Measurements from ENCODE around the gene COL27A1. TPM values are rescaled to one million over a fixed set of nuclear protein-coding genes. Genes with fewer than 3 reads are reported as not detected.
"Not testable (repeated sequence)": the region's sequence is repeated elsewhere in the genome, so short reads cannot be mapped to it uniquely, and the experiment has no call there.

COL27A1 gene
- total RNA-seq, 4 donors from 2014 or later = 14.2 to 32.9 (median 20.7) TPM

DNA sequence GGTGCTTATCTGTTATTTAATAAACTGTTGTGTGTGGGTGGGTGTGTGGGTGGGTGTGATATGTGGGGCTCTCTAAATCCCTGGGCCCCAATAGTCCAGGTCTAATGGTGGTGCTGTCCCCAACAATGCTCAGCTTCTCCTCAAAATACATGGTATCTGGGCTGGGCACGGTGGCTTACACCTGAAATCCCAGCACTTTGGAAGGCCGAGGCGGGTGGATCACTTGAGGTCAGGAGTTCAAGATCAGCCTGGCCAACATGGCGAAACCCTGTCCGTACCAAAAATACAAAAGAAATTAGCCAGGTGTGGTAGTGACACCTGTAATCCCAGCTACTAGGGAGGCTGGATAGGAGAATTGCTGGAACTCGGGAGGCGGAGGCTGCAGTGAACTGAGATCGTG is 163.1 kb downstream of the COL27A1 start:
- TF ChIP-seq POLR2AphosphoS5 (IDR thresholded peaks at IDR 0.05) (no peak), EP300 (IDR thresholded peaks at IDR 0.05) (no peak), POLR2A (IDR thresholded peaks at IDR 0.05) (no peak), CTCF (IDR thresholded peaks at IDR 0.05) (no peak)
- H3K9me3 ChIP-seq = no peaks in the 10 kb centered on the region
- H3K4me1 ChIP-seq = no peaks in the 10 kb centered on the region
- 83% methylated on average over 8 of the region's 8 CpGs for WGBS
- no peak overlapping the region for H3K4me3 ChIP-seq
- no peaks in the 10 kb centered on the region for H3K36me3 ChIP-seq
- H3K27me3 ChIP-seq = peaks cover 4% of the 10 kb centered on the region
- DNase-seq (ENCODE audit: low spot score in 2 of 2) = peak; percentile 29 to 32
- no peak overlapping the region for H3K27ac ChIP-seq

- H3K4me3 ChIP-seq = no peak overlapping the region
- peaks cover 4% of the 10 kb centered on the region for H3K27me3 ChIP-seq
- peak; percentile 8 to 24 for DNase-seq (ENCODE audit: low spot score in 2 of 2)
- no peak overlapping the region for H3K27ac ChIP-seq
- H3K4me1 ChIP-seq = no peaks in the 10 kb centered on the region
- TF ChIP-seq POLR2A (IDR thresholded peaks at IDR 0.05) = no peak
- no peak for TF ChIP-seq CTCF (IDR thresholded peaks at IDR 0.05)
- no peak for TF ChIP-seq EP300 (IDR thresholded peaks at IDR 0.05)
- no peak for TF ChIP-seq POLR2AphosphoS5 (IDR thresholded peaks at IDR 0.05)
- no peaks in the 10 kb centered on the region for H3K36me3 ChIP-seq
- 52% methylated on average over 3 of the region's 3 CpGs for WGBS
- no peaks in the 10 kb centered on the region for H3K9me3 ChIP-seq
These were observed 163.8 kb downstream of the COL27A1 start for GRCh38 chr9:114319147-114319546.

DNA sequence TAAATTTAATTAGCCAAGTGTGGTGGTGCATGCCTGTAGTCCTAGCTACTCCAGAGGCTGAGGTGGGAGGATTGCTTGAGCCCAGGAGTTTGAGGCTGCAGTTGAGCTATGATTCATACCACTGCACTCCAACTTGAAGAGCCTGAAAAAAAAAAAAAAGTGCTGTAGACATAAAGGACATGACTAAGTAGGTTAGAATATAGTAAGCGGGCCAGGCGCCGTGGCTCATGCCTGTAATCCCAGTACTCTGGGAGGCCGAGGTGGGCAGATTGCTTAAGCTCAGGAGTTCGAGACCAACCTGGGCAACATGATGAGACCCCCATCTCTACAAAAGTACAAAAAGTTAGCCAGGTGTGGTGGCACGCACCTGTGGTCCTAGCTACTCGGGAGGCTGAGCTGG is 165.4 kb downstream of the COL27A1 start:
- WGBS = 90% methylated on average over 7 of the region's 7 CpGs
- H3K36me3 ChIP-seq = not testable (repeated sequence)

DNA sequence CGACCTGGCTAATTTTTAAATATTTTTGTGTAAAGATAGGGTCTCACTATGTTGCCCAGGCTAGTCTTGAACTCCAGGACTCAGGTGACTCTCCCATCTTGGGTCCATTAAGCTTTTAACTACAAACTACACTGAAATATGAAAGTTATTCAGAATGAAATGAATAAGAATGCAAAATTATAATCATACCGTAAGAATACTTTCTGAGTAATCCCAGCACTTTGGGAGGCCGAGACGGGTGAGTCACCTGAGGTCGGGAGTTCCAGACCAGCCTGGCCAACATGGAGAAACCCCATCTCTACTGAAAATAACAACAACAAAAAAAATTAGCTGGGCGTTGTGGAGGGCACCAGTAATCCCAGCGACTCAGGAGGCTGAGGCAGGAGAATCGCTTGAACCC is 166.4 kb downstream of the COL27A1 start:
- TF ChIP-seq CTCF (IDR thresholded peaks at IDR 0.05) = no peak
- no peak for TF ChIP-seq POLR2A (IDR thresholded peaks at IDR 0.05)
- H3K27me3 ChIP-seq = peaks cover 4% of the 10 kb centered on the region
- DNase-seq (ENCODE audit: low spot score in 2 of 2) = no peak
- no peak overlapping the region for H3K4me3 ChIP-seq
- H3K9me3 ChIP-seq = no peaks in the 10 kb centered on the region
- H3K4me1 ChIP-seq = no peaks in the 10 kb centered on the region
- no peak overlapping the region for H3K27ac ChIP-seq
- WGBS = 74% methylated on average over 8 of the region's 8 CpGs
- H3K36me3 ChIP-seq = no peaks in the 10 kb centered on the region

More for the DNA sequence above, 165.4 kb downstream of the COL27A1 start:
- H3K27ac ChIP-seq, H3K4me1 ChIP-seq, H3K9me3 ChIP-seq, H3K4me3 ChIP-seq, H3K27me3 ChIP-seq: not testable (repeated sequence)
- DNase-seq (ENCODE audit: low spot score in 2 of 2) = peak in 1 of 2 donors; percentile 10

DNA sequence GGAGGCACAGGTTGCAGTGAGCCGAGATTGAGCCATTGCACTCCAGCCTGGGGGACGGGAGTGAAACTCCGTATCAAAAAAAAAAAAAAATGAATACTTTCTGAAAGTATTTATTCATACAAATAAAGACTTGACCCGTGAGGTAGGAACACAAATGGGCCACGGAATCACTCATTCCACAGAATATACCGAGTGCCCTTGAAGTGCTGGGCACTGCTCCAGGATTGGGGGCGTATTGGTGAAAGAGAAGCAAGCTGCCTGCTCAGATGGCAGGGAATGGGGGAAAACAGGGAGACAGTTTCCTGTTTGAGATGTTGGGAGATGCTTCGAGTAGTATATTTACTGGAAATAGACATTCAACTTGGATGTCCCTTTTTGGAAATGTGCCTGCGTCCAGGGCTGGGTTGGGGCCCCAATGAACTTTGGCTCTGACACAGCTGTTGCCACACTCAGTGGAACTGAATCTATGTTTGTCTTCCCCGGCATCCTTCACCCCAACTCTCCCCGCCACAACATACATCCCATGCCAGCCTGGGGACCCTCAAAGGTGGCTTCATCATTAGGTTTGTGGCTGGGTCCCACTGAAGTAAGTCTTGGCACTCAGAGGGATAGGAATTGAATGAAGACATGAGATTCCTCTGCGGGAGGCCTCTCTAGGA is 167.0 kb downstream of the COL27A1 start:
- 75% methylated on average over 11 of the region's 12 CpGs for WGBS
- H3K27me3 ChIP-seq; H3K36me3 ChIP-seq; H3K9me3 ChIP-seq; H3K27ac ChIP-seq; DNase-seq (ENCODE audit: low spot score in 2 of 2); H3K4me3 ChIP-seq; H3K4me1 ChIP-seq: not testable (repeated sequence)

DNA sequence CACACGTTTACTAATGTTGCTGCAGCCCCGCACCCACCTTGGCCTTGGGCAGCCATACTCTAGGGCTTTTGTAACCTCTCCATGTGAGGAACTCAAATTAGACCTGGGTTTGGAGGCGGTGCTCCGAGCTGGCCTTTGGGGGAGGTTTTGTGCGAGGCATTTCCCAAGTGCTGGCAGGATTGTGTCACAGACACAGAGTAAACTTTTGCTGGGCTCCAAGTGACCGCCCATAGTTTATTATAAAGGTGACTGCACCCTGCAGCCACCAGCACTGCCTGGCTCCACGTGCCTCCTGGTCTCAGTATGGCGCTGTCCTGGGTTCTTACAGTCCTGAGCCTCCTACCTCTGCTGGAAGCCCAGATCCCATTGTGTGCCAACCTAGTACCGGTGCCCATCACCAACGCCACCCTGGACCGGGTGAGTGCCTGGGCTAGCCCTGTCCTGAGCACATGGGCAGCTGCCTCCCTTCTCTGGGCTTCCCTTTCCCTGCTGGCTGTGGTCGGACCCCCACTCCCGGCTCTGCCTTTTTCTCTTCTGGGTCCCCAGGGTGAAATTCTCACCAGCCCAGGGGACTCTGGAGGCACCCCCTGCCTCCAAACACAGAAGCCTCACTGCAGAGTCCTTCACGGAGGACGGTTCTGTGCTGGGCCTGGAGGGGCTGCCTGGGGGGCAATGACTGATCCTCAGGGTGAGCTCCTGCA is 167.6 kb downstream of the COL27A1 start, which contains the start of gene ORM1:
TSS of gene ORM1 (plus strand) at position 268 of the 701 bp plus-strand sequence. CDS start at position 304, 36 bp downstream.
- H3K36me3 ChIP-seq; H3K27ac ChIP-seq; H3K27me3 ChIP-seq; H3K9me3 ChIP-seq; DNase-seq (ENCODE audit: low spot score in 2 of 2); H3K4me1 ChIP-seq; H3K4me3 ChIP-seq: not testable (repeated sequence)
- WGBS = 79% methylated on average over 2 of the region's 15 CpGs

DNA sequence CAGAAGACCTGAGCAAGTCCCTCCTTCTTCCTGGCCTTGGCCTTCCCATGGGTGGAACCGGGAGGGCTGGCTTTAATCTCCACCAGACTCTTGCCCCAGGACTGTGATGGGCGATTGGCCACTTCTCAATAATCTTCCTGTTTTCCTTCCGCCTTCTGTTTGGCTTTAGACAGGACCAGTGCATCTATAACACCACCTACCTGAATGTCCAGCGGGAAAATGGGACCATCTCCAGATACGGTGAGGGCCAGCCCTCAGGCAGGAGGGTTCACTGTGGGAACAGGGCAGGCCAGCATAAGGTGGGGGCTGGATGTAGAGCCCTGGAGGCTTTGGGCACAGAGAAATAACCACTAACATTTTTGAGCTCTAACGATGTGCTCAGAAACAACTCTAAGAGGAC is 168.5 kb downstream of the COL27A1 start:
- H3K4me1 ChIP-seq; H3K9me3 ChIP-seq; H3K27ac ChIP-seq; DNase-seq (ENCODE audit: low spot score in 2 of 2); H3K36me3 ChIP-seq; H3K27me3 ChIP-seq; H3K4me3 ChIP-seq: not testable (repeated sequence)
- WGBS = 70% methylated on average over 6 of the region's 6 CpGs
